GM23338 (cell line): ENCODE measurements around the gene FNDC3A. TPM values are rescaled to one million over a fixed set of nuclear protein-coding genes. Genes with fewer than 3 reads are reported as not detected.

Source experiments
- polyA plus RNA-seq: library from polyadenylated mRNA; unstranded; fragments of >200 nt; fragmentation: Nextera tagmentation; extraction: Ambion mirVana; gene quantifications from 2 replicates; pipeline ENCODE4 v1.2.1, GENCODE V29; 2016
- small RNA-seq: library from RNA; depleted of rRNA; stranded (forward); fragments of <200 nt; gene quantifications from one replicate; pipeline ENCODE3, GENCODE V24; 2014; ENCODE audit warnings: low replicate concordance
- total RNA-seq: library from RNA; depleted of rRNA; stranded (reverse); fragments of >200 nt; shearing (Covaris generic); gene quantifications from 2 replicates; pipeline ENCODE4 v1.2.3, GENCODE V29; 2014; rRNA removed

The FNDC3A gene
- total and polyA plus RNA-seq, 2 experiments from 2014 or later = 10.3 to 31.1 TPM

Small RNA genes within 50 kb of the gene (small RNA-seq; reads per million reads assigned to genes)
- not detected for gene COX7CP1
- not detected for gene RNU6-60P
- not detected for gene RNY3P2

Other genes with a start within 250 kb of the FNDC3A start
- 0.17 and 0.54 TPM in 2 replicates for gene MLNR, start 244.4 kb downstream of the FNDC3A start, total RNA-seq
- 0.17 TPM in 1 of 2 replicates, not detected in the other for gene MLNR, start 244.4 kb downstream of the FNDC3A start, polyA plus RNA-seq